SK-MEL-5 (cell line): ENCODE measurements around the gene CUL3. TPM values are rescaled to one million over a fixed set of nuclear protein-coding genes. Genes with fewer than 3 reads are reported as not detected.
"Not testable (repeated sequence)": the region's sequence is repeated elsewhere in the genome, so short reads cannot be mapped to it uniquely, and the experiment has no call there.

ENCODE experiments used
- DNase-seq: peaks from one replicate; pipeline ENCODE4 v3.0.0-alpha.2; 2016; ENCODE audit warnings: low read depth, low spot score
- in situ Hi-C: cut with HindIII; loops from 2 replicates; pipeline ENCODE4 v1.10.0; 2016; ENCODE audit warnings: low sequenced_read_pairs, high pct_unique_total_duplicates, low pct_unique_long_range_greater_than_20kb
- polyA plus RNA-seq, 2 experiments: library from polyadenylated mRNA; depleted of rRNA; stranded (reverse); fragments of >200 nt; gene quantifications; 2 replicates each; pipeline ENCODE4 v1.2.3, GENCODE V29; 2015
- total RNA-seq: library from RNA; depleted of rRNA; stranded (reverse); fragments of >200 nt; shearing (Covaris generic); gene quantifications from 2 replicates; pipeline ENCODE4 v1.2.3, GENCODE V29; 2014; rRNA removed

The CUL3 gene
- 52.9 and 61.2 TPM in 2 replicates for total RNA-seq
- polyA plus RNA-seq (2015; cell fraction: cytosol; rRNA removed): 43.9 and 46.7 TPM in 2 replicates
- 21.6 and 50.7 TPM in 2 replicates for polyA plus RNA-seq (2015; cell fraction: nucleus; rRNA removed)

- in situ Hi-C loops: no loop called here
- DNase-seq: peak; percentile 98
Observed at GRCh38 chr2:224585211-224586088, at the start of gene CUL3. CUL3 (minus strand) TSS chr2:224585363; CDS start chr2:224585009, 354 bp downstream.

DNA sequence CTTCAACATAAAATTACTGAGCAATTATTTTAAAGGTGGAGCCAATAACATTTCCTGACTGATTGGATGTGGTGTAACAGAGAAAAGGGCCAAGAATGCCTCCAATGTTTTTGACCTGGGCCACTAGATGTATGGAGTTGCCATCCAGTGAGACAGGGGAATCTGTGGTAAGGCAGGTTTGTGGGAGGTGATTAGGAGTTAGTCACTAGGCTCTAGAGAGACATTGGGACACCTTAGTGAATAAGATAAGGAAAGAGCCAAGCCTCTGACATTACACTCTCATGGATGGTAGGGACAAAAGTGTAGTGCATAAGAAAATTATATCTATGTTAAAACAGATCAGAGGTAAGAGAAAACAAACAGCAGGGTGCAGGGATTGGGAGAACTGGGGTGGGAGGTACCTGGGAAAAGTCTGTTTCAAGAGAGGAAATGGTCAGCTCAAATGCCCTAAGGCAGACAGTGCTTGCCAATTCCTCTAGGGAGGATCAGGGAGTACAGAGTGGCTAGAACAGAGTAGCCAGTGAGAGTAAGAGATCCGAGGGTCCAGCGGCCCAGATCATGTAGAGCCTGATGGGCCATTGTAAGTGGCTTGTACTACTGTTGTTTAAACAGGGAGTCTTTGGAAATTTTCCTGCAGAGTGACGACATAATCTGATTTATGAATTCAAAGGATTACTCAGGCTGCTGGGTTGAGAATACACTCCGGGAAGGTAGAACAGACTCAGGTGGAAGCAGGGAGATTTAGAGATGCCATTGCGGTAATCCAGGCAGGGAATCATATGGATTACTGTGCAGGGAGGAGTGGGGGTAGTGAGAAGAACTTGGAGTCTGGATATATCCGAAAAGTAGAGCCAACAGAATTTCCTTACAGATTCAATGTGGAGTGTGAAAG lies 45.7 kb upstream of the CUL3 start:
- in situ Hi-C loops: no loop called here
- DNase-seq: no peak

- in situ Hi-C loops: no loop called here
- DNase-seq: no peak
Observed at GRCh38 chr2:224628416-224628815, 43.3 kb upstream of the CUL3 start.

- in situ Hi-C loops: no loop called here
- no peak for DNase-seq
Observed at GRCh38 chr2:224626735-224627134, 41.6 kb upstream of the CUL3 start.

GRCh38 chr2:224613543-224614286 lies 28.6 kb upstream of the CUL3 start:
- in situ Hi-C loops: no loop called here
- no peak for DNase-seq

- DNase-seq: no peak
- in situ Hi-C loops: no loop called here
Observed at GRCh38 chr2:224612578-224612977, 27.4 kb upstream of the CUL3 start.

- DNase-seq: peak; percentile 37
- in situ Hi-C loops: no loop called here
Observed at GRCh38 chr2:224611938-224612337, 26.8 kb upstream of the CUL3 start.

DNA sequence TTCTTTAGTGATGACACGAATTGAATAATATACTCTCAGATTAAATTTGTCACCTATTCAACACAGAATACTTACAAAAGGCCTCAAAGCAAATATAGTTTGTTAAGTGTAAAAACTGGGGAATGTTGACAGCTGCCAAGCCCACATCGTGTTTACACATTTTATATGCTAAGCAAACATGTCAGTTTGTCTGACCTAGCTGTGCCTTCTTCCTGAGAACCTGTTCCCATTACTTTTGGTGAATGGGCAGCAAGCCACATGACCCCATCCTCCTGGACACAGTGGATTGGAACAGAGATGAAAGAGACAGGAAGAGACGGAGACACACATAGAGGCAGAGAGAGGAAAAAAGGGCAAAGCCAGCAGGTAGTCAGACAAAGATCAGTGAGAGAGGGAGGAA lies 22.9 kb upstream of the CUL3 start:
- in situ Hi-C loops: no loop called here
- no peak for DNase-seq

GRCh38 chr2:224603746-224604500 lies 18.8 kb upstream of the CUL3 start:
- in situ Hi-C loops, DNase-seq: not testable (repeated sequence)

- in situ Hi-C loops: not testable (repeated sequence)
Observed at GRCh38 chr2:224602778-224603375, 17.7 kb upstream of the CUL3 start.

GRCh38 chr2:224601923-224602322 lies 16.8 kb upstream of the CUL3 start:
- DNase-seq: no peak
- in situ Hi-C loops: no loop called here

More at GRCh38 chr2:224602778-224603375, 17.7 kb upstream of the CUL3 start:
- DNase-seq: not testable (repeated sequence)

DNA sequence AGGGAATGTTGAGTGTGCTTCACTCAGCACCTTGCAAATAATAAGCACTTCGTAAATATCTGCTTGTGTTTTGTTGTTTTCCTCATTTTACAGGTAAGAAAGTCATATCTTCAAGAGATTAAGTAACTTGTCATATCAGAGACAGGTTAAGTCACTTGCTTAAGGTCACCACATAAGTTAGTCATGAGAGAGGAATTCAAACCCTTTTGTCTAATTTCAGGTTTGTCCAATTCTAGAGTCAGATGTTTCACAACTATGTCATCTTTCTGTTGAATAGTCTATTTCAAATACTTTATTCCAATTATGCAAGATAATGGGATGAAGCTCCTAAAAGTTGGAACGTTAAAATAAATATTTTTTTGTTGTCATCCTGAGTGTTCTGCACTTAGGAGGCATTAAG lies 13.5 kb upstream of the CUL3 start:
- no peak for DNase-seq
- in situ Hi-C loops: no loop called here

- no peak for DNase-seq
- in situ Hi-C loops: no loop called here
Observed at GRCh38 chr2:224596289-224596688, 11.1 kb upstream of the CUL3 start.

DNA sequence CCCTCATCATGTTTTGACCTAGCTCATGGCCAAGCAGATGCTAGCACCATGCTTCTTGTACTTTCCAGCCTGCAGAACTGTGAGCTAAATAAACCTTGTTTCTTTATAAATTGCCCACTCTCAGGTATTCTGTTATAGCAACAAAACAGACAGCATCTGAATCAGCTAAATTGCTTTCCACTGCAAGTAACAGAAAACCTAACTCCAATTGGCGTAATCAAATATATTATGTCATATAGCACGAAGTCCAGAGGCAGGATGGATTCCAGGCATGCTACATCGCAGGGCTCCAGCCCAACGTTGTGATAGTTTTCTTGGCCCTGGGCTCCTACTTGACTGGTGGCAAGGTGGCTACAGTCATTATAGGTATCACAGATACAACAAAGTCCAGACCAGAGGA lies 10.4 kb upstream of the CUL3 start:
- DNase-seq: no peak
- in situ Hi-C loops: no loop called here

- DNase-seq: no peak
- in situ Hi-C loops: no loop called here
Observed at GRCh38 chr2:224594840-224595239, 9.7 kb upstream of the CUL3 start.

- in situ Hi-C loops: no loop called here
Observed at GRCh38 chr2:224591220-224591619, 6.1 kb upstream of the CUL3 start.

More at GRCh38 chr2:224591220-224591619, 6.1 kb upstream of the CUL3 start:
- no peak for DNase-seq
